Measurements from ENCODE around the gene TTPAL.
A peak's percentile ranks its signal among the peaks of the same experiment; 100 is the strongest.

The TTPAL gene

GRCh38 chr20:44445742-44446710, 29.6 kb upstream of the TTPAL start:
- Histone ChIP-seq H3K27ac (ENCODE audit: low read depth, low read length) (no peak overlapping the region), H4K20me1 (ENCODE audit: control insufficient read depth, insufficient read depth, low read depth, low read length) (no peaks in the 10 kb centered on the region), H3F3A (ENCODE audit: control insufficient read depth, insufficient read depth) (no peaks in the 10 kb centered on the region), H3K27me3 (ENCODE audit: control insufficient read depth, low read length) (peaks cover 12% of the 10 kb centered on the region; the same call in 1 of the 2 replicates), H3K36me3 (ENCODE audit: control insufficient read depth, low read length) (no peaks in the 10 kb centered on the region), H3K4me1 (ENCODE audit: control insufficient read depth, low read length) (no peaks in the 10 kb centered on the region), H3K9me3 (ENCODE audit: control insufficient read depth, insufficient read depth, low read length) (no peaks in the 10 kb centered on the region), H3K4me2 (ENCODE audit: low read length) (no peak overlapping the region), H3K79me2 (ENCODE audit: control insufficient read depth, low read length) (no peaks in the 10 kb centered on the region), H3K4me3 (ENCODE audit: low read length) (no peak overlapping the region), H3K9me2 (replicated peaks; ENCODE audit: control insufficient read depth, low read length) (no peaks in the 10 kb centered on the region)
- no peak for TF ChIP-seq EZH2phosphoT487 (IDR thresholded peaks at IDR 0.05; ENCODE audit: borderline replicate concordance, low read length)
- TF ChIP-seq CTCF (IDR thresholded peaks at IDR 0.05; ENCODE audit: low read depth, low read length, poor library complexity, severe bottlenecking) = no peak

GRCh38 chr20:44447827-44448419, 27.8 kb upstream of the TTPAL start:
- Histone ChIP-seq H3F3A (ENCODE audit: control insufficient read depth, insufficient read depth) (no peaks in the 10 kb centered on the region), H3K4me3 (ENCODE audit: low read length) (no peak overlapping the region), H4K20me1 (ENCODE audit: control insufficient read depth, insufficient read depth, low read depth, low read length) (no peaks in the 10 kb centered on the region), H3K9me2 (replicated peaks; ENCODE audit: control insufficient read depth, low read length) (no peaks in the 10 kb centered on the region), H3K4me2 (ENCODE audit: low read length) (no peak overlapping the region), H3K27ac (ENCODE audit: low read depth, low read length) (no peak overlapping the region), H3K9me3 (ENCODE audit: control insufficient read depth, insufficient read depth, low read length) (no peaks in the 10 kb centered on the region), H3K36me3 (ENCODE audit: control insufficient read depth, low read length) (no peaks in the 10 kb centered on the region), H3K4me1 (ENCODE audit: control insufficient read depth, low read length) (no peaks in the 10 kb centered on the region), H3K79me2 (ENCODE audit: control insufficient read depth, low read length) (no peaks in the 10 kb centered on the region), H3K27me3 (ENCODE audit: control insufficient read depth, low read length) (peaks cover 18% of the 10 kb centered on the region)
- TF ChIP-seq CTCF (IDR thresholded peaks at IDR 0.05; ENCODE audit: low read depth, low read length, poor library complexity, severe bottlenecking) = no peak
- no peak for TF ChIP-seq EZH2phosphoT487 (IDR thresholded peaks at IDR 0.05; ENCODE audit: borderline replicate concordance, low read length)

GRCh38 chr20:44448753-44449546, 26.7 kb upstream of the TTPAL start:
- H3K27ac ChIP-seq (ENCODE audit: low read depth, low read length) = no peak overlapping the region
- H3K4me2 ChIP-seq (ENCODE audit: low read length) = no peak overlapping the region
- H3K36me3 ChIP-seq (ENCODE audit: control insufficient read depth, low read length) = no peaks in the 10 kb centered on the region
- H3K4me3 ChIP-seq (ENCODE audit: low read length) = no peak overlapping the region
- H3K9me3 ChIP-seq (ENCODE audit: control insufficient read depth, insufficient read depth, low read length) = no peaks in the 10 kb centered on the region
- H3K9me2 ChIP-seq (replicated peaks; ENCODE audit: control insufficient read depth, low read length) = no peaks in the 10 kb centered on the region
- H3K79me2 ChIP-seq (ENCODE audit: control insufficient read depth, low read length) = no peaks in the 10 kb centered on the region
- H3K4me1 ChIP-seq (ENCODE audit: control insufficient read depth, low read length) = no peaks in the 10 kb centered on the region
- H4K20me1 ChIP-seq (ENCODE audit: control insufficient read depth, insufficient read depth, low read depth, low read length) = no peaks in the 10 kb centered on the region
- TF ChIP-seq CTCF (IDR thresholded peaks at IDR 0.05; ENCODE audit: low read depth, low read length, poor library complexity, severe bottlenecking) (peak; percentile 78), EZH2phosphoT487 (IDR thresholded peaks at IDR 0.05; ENCODE audit: borderline replicate concordance, low read length) (no peak)
- peaks cover 18% of the 10 kb centered on the region for H3K27me3 ChIP-seq (ENCODE audit: control insufficient read depth, low read length)
- H3F3A ChIP-seq (ENCODE audit: control insufficient read depth, insufficient read depth) = no peaks in the 10 kb centered on the region

All from DOHH2 (cell line).